Hypothalamus (tissue), 51 donors: Measurements from ENCODE around the gene XPO4.
A peak's percentile ranks its signal among the peaks of the same experiment; 100 is the strongest.
"Not testable (repeated sequence)": the region's sequence is repeated elsewhere in the genome, so short reads cannot be mapped to it uniquely, and the experiment has no call there.

ENCODE experiments used
- DNase-seq, 51 donors: peaks; one replicate each; lab custom pipeline; 2025; lab: John Stamatoyannopoulos, UW

XPO4 gene

DNA sequence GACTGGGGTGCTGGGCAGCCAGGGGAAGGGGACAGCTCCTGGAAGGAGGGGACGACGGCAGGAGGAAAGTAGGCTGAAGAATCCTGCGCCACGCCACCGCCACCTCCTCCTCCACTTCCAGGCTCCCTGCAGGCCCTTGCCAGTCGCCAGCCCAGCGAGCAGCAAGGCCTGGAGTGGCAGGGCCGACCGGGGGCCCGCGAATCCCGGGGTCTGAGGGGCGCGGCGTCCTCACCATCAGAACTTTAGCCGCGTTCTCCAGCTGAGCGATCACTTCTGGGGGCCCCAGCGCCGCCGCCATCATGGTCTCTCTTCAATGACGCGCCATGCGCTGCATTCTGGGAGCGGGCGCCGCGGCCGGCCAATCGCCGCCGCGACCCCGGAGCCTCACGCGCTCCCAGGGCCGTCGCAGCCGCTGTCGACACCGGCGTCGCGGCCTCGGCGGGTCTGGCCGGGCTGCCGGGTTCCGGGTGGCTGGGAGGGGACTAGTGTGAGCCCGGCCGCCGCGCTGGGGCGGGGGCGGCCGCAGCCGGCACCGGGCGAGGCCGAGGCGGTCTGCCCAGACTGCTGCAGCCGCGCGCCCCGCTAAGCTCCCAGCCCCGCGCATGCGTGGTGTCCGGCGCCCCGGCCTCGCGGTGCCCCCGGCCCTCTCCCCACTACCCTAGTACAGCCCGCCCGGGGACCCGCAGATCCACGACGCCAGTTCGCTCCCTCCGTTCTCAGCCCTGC is at the start of gene XPO4:
XPO4 (minus strand) TSS at position 309 of the 726 bp plus-strand sequence; CDS start at position 301, 8 bp downstream.
- peak; percentile 7 to 92 (median 71) for DNase-seq

DNA sequence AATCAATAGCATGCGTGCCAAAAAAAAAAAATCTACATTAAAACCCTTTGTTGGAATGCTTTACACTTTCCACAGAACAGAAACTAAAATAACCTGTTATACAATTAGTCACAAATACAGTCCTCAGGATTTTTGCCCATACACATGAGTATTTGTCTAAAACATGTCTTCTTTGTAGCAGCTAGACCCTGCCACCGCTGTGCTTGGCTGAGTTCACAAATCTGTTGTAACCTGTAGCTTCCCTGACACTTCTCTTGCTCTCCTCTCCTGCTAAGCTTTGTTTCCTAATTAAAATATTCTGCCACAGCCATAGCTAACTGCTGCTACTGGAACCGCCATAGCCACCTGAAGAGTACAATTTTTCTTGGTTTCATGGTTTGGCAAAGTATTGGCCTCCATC is 45.5 kb upstream of the XPO4 start:
- DNase-seq, result not testable (repeated sequence)

DNA sequence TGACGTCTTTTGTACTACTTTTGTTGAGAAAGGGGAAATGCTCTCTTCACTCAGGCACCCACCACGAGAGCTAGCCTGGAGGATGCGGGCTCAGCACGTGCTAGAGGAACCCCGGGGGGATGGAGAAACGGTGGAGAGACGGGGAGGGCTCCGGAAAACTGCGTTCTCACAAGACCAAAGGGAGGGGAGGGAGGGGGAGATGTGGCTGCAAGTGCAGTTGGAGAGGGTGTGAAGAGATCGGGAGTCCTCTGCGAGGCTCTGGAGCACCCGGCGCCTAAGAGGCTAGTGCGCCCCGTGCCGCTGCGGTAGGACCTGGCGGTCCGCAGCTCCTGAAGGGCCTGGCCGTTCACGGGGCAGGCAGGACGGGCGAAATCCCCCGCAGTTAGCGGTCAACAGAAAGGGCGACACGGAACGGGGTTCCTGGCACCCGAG is 43.4 kb upstream of the XPO4 start:
- no peak for DNase-seq

DNA sequence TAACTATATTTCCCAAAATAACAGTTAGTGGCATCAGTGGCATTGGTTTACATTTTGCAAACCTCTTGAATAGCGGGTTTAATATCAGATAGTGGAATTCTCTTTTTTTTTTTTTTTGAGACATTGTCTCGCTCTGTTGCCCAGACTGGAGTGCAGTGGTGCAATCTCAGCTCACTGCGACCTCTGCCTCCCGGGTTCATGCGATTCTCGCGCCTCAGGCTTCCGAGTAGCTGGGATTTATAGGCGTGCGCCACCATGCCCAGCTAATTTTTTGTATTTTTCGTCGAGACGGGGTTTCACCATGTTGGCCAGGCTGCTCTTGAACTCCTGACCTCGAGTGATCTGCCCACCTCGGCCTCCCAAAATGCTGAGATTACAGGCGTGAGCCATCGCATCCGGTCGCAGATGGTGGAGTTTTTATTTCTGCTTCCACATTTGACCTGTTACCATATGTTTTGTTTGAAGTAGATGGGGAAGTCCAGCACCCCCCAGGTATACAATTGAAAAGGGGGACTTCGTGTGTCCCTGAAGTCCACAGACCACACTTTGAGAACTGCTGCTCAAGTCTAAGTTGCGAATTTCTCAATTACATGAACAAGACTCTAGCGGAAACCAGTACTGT is 40.5 kb upstream of the XPO4 start:
- no peak for DNase-seq

DNA sequence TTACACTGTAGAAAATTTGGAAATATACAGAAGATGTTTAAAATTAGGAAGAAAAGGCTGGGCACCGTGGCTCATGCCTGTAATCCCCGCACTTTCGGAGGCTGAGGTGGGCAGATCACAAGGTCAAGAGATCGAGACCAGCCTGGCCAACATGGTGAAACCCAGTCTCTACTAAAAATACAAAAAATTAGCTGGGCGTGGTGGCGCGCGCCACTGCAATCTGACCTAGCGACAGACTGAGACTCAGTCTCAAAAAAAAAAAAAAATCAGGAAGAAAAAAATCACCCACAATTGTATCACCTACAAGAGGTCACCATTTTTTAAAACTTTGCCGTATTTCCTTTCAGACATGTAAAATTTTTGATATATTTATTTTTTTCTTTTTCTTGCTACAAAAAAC is 38.0 kb upstream of the XPO4 start:
- DNase-seq, result not testable (repeated sequence)

DNA sequence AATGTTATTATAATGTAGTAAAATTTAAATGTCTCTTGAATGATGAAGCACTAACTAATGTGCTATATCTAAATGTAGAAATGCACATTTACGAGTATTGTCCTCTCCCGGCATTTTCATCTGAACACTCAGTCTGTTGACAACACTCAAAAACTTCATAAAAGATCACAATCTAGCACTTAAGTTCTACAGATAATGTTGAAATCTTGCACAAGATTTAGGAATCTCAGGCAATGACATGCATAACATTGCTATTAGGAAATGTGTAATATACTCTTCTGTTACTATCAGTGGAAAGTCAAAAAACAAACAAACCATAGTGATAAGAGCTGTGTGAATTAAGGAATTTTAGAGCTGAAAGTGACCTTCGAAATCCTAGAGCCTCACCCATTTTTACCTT is 37.5 kb upstream of the XPO4 start:
- DNase-seq, result no peak

DNA sequence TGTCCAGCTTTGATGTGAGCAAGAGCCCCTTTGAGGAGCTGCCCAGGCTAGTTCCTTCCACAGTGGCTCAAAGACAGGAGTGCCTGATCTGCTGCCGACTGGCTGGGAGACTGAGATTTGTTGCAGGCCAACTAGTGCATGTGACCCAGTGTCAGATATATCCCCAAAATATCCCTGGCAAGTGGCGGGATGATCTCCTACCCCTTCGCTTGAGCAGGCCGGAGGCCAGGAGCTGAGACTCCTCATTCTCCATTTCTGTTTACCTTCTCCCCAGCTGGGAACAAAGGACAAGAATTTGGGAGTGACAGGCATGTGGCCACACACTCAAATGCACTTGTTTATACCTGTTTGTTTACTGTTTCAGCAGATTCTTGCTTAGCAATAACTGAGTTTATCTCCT is 37.1 kb upstream of the XPO4 start:
- DNase-seq, result no peak

DNA sequence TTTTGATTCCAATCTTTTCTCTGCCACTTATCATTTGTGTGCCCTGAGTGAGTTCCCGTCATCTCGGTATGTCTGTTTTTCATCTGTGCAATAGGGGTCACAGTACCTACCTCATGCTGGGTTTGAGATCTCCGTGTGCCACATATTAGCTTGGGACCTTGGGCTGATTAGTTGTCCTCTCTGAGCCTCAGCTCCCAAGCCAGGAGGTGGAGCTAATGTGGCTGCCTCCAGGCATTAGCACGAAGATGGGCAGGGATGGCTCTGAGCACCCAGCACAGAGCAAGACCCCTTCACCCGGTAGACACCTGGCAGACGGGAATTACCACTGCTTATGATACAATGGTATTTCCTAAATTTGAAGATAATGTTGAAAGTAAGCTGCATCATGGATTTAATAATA is 35.8 kb upstream of the XPO4 start:
- DNase-seq, result no peak

DNA sequence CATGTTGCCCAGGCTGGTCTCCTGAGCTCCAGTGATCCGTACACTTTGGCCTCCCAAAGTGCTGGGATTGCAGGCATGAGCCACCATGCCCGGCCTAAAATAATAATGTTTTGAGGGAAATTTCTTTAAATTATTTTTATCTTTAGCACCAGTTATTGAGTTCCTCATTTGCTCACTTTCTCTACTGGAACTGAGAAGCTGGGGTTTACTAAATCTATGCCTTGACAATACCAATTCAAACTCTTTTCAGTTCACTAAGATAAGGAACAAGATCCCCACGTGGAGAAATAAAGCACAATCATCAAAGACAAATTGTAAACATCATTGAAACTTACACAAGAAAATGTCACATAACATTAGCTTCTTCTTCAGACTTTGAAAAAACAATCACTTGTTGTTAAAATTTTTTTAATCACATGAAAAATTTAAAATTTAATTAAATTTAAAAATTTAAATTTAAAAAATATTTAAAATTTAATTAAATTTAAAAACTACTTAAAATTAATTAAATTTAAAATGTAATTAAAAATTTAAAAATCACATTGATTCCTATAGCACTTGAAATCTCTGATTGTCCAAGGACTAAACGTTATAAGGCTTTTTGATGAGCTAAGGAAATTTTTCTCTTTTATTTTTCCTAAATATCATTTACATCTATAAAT is 25.2 kb upstream of the XPO4 start:
- no peak for DNase-seq

DNA sequence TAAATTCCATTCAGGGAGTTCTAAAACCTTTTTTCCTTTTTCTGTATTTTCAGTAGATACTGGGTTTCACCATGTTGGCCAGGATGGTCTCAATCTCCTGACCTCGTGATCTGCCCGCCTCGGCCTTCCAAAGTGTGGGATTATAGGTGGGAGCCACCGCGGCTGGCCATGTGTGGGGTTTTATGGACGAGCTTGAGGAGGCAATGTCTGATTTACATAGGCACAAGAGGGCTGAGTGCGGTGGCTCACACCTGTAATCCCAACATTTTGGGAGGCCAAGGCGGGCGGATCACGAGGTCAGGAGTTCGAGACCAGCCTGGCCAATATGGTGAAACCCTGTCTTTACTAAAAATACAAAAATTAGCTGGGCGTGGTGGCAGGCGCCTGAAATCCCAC is 22.8 kb upstream of the XPO4 start:
- DNase-seq, result not testable (repeated sequence)

DNA sequence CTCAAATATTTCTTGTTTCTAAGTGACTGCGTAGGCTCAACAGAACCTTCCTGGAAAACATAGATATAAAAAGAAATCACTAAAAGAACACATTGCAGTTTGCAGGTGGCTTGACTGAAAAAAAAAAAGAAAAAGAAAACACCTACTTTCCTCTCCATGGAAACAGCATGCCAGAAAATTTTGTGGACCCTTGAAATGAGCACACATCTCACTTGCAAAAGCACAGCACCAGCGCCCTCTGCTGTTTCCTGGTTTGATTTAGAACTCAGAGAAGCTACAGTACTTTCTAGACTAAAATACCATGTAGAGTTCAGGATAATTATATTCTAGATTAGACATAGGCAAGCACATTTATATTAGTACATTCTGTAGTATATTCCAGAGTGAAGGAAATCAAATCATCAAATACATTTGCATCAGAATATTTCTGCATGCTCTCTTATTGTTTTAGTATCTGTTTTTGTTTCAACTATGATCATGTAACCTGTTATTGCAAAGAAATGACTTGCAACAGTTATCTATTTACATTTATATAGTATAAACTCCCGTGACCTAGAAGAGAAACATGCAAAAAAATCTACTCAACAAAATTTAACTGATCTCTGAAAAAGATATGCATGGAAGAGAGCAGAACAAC is 22.3 kb upstream of the XPO4 start:
- DNase-seq, result peak in 40 of 51 donors; percentile 1 to 82 (median 48)

DNA sequence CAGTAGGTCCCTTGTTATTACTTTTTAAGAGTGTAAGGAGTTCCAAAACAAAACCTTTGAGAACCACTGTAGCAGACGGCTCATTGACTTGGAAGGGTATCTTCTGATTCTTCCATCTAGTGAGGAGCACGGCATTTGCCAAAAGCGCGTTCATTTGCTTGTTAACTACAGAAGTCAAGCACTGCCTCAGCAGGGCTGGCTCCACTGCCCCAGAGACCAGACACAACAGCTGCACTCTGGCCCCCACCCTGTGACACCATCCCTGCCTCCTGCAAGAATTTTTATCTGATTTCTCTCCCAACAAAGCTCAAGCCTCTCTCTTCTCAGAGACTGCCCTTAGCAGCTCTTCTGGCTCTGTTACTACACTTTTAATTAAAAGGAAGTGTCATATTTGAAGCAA is 20.7 kb upstream of the XPO4 start:
- DNase-seq, result no peak

DNA sequence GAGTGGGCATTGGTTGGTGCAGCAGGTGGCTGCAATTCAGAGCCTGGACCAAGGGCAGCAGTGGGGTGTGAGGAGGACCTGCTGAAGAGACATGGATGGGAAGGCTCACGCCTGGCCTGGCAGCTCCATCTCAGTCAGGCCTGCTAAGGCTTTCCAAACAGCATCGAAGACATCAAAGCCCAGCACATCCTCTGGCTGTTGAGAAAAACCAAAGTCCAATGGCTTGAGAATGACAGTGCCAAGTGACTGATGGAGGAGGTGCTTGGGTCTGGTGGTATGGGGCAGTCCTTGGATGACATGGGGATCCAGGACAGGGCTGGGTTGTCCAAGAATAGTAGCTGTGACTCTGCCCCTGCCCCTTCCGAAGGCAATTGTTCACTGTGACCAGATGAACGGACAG is 19.0 kb upstream of the XPO4 start:
- DNase-seq, result no peak

DNA sequence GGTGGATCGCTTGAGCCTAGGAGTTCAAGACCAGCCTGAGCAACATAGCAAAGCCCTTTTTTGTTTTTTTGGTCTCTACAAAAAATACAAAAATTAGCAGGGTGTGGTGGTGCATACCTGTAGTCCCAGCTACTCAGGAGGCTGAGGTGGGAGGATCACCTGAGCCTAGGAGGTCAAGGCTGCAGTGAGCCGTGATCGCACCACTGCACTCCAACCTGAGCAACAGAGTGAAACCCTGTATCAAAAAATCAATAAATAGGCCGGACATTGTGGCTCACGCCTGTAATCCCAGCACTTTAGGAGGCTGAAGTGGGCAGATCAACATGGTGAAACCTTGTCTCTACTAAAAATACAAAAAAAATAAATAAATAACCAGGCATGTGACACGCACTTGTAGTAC is 13.1 kb upstream of the XPO4 start:
- not testable (repeated sequence) for DNase-seq

DNA sequence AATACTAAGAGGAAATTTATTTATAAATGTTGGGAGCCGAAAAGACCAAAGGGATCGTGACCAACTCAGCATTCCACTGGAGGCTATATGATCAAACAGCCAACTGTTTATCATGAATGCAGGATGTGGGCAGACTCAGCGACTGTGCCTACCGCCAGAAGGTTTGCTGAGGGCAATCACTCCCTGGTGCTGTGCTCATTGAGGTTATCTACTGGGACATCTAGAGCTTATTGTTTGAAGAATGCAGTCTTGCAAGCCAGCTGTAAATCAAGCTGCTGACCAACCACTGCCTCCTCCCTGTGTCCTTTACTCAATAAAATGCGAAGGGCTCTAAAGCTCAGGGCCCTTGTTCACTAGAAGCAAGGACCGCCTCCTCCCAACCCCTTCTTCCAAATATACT is 8.5 kb upstream of the XPO4 start:
- DNase-seq, result no peak

DNA sequence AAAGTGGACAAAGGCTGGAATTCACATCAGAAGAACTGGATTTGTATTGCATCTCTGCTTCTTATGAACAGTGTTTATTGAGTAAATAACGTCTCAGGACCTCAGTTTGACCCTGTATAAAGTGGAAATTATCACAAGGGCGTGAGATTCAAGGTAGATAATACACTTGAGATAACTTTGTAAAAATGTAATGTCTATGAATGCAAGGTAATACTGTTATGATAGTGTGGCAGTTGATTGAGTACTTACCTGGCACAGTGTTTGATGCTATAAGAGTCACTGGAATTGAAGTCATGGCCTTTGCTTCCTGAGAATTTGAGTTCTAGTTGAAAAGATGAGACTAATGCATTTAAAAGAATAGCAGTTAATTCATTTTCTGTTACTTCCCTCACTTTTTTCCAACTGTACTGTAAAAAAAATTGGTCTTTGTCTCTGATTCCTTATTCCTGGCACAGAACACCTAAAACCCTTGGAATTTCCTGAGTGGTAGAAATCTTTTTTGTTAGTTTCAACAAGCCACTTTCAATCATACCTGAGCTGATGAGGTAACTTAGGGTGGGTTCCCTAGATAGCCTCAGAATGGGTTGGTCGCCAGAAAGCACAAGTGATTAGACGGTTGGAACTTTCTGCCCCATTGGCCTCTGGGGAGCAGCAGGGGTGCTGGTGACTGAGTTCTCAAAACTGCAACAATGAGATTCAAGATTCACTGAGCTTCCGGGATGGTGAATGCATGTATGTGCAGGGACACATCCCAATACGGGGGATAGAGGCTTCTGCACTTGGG is 6.4 kb upstream of the XPO4 start:
- no peak for DNase-seq

DNA sequence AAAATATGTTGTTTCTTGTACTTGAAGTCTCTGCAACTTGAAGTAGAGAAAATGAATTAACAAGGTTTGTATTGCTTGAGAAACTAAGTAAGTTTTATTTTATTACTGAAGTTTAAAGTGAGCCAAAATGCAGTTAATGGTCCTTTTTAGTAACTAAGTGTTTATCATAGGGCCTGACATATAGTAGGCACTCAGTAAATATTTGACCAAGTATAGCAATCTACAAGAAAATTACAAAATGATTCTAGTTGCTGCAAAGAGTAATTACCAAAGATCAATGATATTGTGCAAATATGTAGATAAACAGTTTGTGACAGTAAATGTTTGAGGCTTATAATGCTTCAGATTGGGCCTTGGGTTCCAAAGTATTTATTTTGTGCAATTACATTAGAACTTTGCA is 2.4 kb upstream of the XPO4 start:
- no peak for DNase-seq

DNA sequence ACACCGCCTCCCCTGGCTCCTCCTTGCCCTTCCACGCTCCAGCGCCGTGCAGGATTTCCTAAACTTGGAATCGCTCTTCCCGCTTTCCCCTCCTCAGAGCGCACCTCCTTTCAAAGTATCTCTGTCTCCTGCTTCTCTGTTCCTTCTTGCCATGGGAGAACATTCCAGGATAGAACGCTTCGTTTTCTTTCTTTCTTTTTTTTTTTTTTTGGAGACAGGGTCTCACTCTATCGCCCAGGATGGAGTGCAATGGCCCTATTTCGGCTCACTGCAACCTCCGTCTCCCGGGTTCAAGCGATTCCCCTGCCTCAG is 574 bp upstream of the XPO4 start:
- no peak for DNase-seq

DNA sequence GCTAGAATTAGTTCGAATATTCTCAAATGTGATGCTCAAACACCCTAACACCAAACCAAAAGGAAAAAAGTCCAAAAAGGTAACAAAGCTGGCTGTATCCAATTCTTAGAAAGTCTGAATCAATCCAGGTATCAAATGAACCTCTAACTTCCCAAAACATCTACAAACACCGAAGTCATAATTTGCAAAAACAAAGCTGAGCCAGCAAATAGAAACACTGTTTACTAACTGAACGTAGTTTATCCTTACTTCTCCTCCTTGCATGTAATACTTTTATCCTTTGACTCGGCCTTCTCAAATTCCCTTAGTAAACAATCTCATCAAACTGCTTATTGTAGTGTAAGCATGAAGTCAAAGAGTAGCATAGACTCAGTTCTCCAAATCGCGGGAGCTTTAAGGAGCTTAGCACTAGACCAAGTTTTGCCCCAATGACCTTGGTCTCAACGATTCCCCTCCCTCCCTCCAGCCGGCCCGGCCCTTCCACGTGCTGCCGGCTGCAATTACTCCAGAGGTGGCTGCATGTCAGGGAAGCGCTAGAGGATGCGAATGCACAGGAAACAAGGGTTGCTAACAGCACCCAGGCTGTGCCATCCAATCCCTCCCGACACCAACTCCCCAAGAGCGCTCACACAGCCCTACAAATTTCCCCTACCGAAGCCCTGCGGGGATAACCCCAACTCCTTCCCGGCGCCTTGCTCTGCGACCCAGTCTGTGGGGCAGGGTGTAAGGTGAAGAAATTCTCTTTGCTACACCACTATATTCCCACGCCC is 693 bp downstream of the XPO4 start:
- DNase-seq, result peak in 8 of 51 donors; percentile 18 to 60 (median 38)

DNA sequence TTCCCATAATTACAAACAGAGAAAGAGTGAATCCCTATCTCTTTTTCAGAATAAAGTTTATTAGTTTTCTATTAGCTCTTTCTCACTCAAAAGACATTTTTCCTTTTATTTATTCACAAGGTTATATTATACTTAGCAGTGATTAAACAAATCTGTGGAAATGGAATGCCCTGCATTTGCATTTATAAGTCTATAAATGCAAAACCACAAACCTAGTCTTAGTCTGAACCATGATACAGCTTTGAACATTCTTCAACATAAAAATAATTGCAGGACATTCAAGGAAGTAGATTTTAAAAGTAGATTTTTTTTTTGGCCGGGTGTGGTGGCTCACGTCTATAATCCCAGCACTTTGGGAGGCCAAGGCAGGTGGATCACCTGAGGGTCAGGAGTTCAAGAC is 8.3 kb downstream of the XPO4 start:
- DNase-seq, result no peak
